SK-N-SH (cell line): ENCODE measurements around the gene GON7.

Source experiments
- EZH2phosphoT487 ChIP-seq: fragments of 200-600 bp; sonication (generic); IDR thresholded peaks from 2 replicates; pipeline ENCODE4 v1.6.1; 2017; ENCODE audit warnings: low read depth, mixed run types, mild to moderate bottlenecking, antibody characterized with exemption, moderate library complexity, borderline replicate concordance
- MEF2A ChIP-seq: IDR thresholded peaks from 2 replicates; pipeline ENCODE4 v1.4.0; 2012; ENCODE audit warnings: low read depth, borderline replicate concordance
- NRF1 ChIP-seq: IDR thresholded peaks from 2 replicates; pipeline ENCODE4 v1.6.1; 2012; ENCODE audit warnings: low read depth, mild to moderate bottlenecking, low read length
- RAD21 ChIP-seq: IDR thresholded peaks from 2 replicates; pipeline ENCODE4 v1.6.1; 2012; ENCODE audit warnings: mild to moderate bottlenecking, low read length
- RXRA ChIP-seq: IDR thresholded peaks from 2 replicates; pipeline ENCODE4 v1.4.0; 2012; ENCODE audit warnings: low read depth, mild to moderate bottlenecking, borderline replicate concordance
- SMC3 ChIP-seq: IDR thresholded peaks from 2 replicates; pipeline ENCODE4 v1.6.1; 2012; ENCODE audit warnings: low read depth, low read length, improper control_type of control experiment
- TF ChIP-seq, protein P1 (sequence below): fragments of 200-600 bp; sonication (generic); IDR thresholded peaks from 2 replicates; pipeline ENCODE4 v1.6.1; 2017; ENCODE audit warnings: antibody characterized with exemption, mild to moderate bottlenecking, moderate library complexity
- TF ChIP-seq, protein P2 (sequence below): IDR thresholded peaks from 2 replicates; pipeline ENCODE4 v1.4.0; 2012; ENCODE audit warnings: low read depth, borderline replicate concordance
- TF ChIP-seq, protein P3 (sequence below): IDR thresholded peaks from 2 replicates; pipeline ENCODE4 v1.6.1; 2012; ENCODE audit warnings: mild to moderate bottlenecking, low read depth, low read length, moderate library complexity
- TF ChIP-seq, protein P4 (sequence below): IDR thresholded peaks from 2 replicates; pipeline ENCODE4 v1.4.0; 2012; ENCODE audit warnings: low read depth

DNA sequence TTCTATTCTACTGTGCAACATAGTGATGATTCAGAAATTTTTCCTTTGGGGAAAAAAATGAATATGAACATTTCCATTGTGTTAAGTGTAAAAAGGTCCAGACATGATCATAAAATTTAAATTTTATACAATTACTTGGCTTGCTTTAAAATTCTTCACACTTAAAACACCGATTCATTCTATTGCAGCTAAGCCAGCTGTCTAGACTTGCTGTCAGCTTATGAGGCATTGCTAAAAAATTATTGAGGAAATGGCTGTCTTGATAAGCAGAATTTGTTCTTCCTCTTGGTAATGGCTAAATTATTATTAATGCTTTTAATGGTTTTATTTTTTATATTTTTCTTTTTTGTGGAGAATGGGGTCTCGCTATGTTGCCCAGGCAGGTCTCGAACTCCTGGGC is 19.9 kb downstream of the GON7 start:
- no peak for TF ChIP-seq EZH2phosphoT487
- TF ChIP-seq, protein P1, sequence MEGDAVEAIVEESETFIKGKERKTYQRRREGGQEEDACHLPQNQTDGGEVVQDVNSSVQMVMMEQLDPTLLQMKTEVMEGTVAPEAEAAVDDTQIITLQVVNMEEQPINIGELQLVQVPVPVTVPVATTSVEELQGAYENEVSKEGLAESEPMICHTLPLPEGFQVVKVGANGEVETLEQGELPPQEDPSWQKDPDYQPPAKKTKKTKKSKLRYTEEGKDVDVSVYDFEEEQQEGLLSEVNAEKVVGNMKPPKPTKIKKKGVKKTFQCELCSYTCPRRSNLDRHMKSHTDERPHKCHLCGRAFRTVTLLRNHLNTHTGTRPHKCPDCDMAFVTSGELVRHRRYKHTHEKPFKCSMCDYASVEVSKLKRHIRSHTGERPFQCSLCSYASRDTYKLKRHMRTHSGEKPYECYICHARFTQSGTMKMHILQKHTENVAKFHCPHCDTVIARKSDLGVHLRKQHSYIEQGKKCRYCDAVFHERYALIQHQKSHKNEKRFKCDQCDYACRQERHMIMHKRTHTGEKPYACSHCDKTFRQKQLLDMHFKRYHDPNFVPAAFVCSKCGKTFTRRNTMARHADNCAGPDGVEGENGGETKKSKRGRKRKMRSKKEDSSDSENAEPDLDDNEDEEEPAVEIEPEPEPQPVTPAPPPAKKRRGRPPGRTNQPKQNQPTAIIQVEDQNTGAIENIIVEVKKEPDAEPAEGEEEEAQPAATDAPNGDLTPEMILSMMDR, result no peak
- TF ChIP-seq, protein P2, sequence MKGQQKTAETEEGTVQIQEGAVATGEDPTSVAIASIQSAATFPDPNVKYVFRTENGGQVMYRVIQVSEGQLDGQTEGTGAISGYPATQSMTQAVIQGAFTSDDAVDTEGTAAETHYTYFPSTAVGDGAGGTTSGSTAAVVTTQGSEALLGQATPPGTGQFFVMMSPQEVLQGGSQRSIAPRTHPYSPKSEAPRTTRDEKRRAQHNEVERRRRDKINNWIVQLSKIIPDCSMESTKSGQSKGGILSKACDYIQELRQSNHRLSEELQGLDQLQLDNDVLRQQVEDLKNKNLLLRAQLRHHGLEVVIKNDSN, result no peak
- TF ChIP-seq, protein P3, sequence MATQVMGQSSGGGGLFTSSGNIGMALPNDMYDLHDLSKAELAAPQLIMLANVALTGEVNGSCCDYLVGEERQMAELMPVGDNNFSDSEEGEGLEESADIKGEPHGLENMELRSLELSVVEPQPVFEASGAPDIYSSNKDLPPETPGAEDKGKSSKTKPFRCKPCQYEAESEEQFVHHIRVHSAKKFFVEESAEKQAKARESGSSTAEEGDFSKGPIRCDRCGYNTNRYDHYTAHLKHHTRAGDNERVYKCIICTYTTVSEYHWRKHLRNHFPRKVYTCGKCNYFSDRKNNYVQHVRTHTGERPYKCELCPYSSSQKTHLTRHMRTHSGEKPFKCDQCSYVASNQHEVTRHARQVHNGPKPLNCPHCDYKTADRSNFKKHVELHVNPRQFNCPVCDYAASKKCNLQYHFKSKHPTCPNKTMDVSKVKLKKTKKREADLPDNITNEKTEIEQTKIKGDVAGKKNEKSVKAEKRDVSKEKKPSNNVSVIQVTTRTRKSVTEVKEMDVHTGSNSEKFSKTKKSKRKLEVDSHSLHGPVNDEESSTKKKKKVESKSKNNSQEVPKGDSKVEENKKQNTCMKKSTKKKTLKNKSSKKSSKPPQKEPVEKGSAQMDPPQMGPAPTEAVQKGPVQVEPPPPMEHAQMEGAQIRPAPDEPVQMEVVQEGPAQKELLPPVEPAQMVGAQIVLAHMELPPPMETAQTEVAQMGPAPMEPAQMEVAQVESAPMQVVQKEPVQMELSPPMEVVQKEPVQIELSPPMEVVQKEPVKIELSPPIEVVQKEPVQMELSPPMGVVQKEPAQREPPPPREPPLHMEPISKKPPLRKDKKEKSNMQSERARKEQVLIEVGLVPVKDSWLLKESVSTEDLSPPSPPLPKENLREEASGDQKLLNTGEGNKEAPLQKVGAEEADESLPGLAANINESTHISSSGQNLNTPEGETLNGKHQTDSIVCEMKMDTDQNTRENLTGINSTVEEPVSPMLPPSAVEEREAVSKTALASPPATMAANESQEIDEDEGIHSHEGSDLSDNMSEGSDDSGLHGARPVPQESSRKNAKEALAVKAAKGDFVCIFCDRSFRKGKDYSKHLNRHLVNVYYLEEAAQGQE, result no peak
- TF ChIP-seq, protein P4, sequence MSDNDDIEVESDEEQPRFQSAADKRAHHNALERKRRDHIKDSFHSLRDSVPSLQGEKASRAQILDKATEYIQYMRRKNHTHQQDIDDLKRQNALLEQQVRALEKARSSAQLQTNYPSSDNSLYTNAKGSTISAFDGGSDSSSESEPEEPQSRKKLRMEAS, result no peak
- TF ChIP-seq RAD21, result no peak
- TF ChIP-seq NRF1, result no peak
- TF ChIP-seq RXRA, result no peak
- TF ChIP-seq MEF2A, result no peak
- no peak for TF ChIP-seq SMC3
